Right ventricle myocardium inferior (tissue), 1 donor: ENCODE data around the gene GNGT2. TPM values are rescaled to one million over a fixed set of nuclear protein-coding genes. Genes with fewer than 3 reads are reported as not detected.

Experiments used
- ATAC-seq: fragments of 200-7000 bp; cut with Tn5 transposase; one replicate; pipeline ENCODE4 v1.9.1; 2020; ENCODE audit warnings: mild to moderate bottlenecking, moderate library complexity
- DNase-seq: peaks from one replicate; pipeline ENCODE4 v3.0.0; 2021; ENCODE audit errors: missing footprints
- intact Hi-C: fragments of 100-400 bp; cut with DNase I; formaldehyde crosslinking; loops from one replicate; pipeline ENCODE4 v1.11.0; 2022
- long read RNA-seq: library from polyadenylated mRNA; unstranded; transcript quantifications from one replicate; pipeline ENCODE4 v2.0.0, GENCODE V29; 2021
- total RNA-seq: library from RNA; stranded (reverse); fragmentation: NEBNext Ultra II Directional; extraction: Animal tissue kit (Norgen Biotek cat#: 25700); gene quantifications from one replicate; pipeline ENCODE4 v1.2.1, GENCODE V29; 2021
- donor health status: DM: no; HTN: yes; CAD: no; lungs with severe emphysema.

The GNGT2 gene
- 2.5 TPM for total RNA-seq
- long read RNA-seq, partial matches to known transcripts = 1 of 3 reads
- long read RNA-seq, other reads (novel, unspliced or antisense) = 1 of 3 reads

- DNase-seq (no peak), ATAC-seq (peak; percentile 52)
- intact Hi-C loops = no loop called here
Observed at GRCh38 chr17:49210158-49211029, at the start of gene GNGT2, which contains the start of gene ABI3. GNGT2 (minus strand) TSS chr17:49210574; CDS start chr17:49207422, 3,152 bp downstream. ABI3 (plus strand) TSS chr17:49210707; CDS start chr17:49210725, 18 bp downstream.

- no peak for ATAC-seq
- intact Hi-C loops = no loop called here
- no peak for DNase-seq
Observed at GRCh38 chr17:49259663-49260010, 49.3 kb upstream of the GNGT2 start.

- ATAC-seq = no peak
- no peak for DNase-seq
- intact Hi-C loops = no loop called here
Observed at GRCh38 chr17:49258394-49258793, 48.0 kb upstream of the GNGT2 start.

- intact Hi-C loops = no loop called here
- DNase-seq (no peak), ATAC-seq (no peak)
Observed at GRCh38 chr17:49255125-49255524, 44.8 kb upstream of the GNGT2 start.

GRCh38 chr17:49254066-49254465 lies 43.7 kb upstream of the GNGT2 start:
- ATAC-seq (no peak), DNase-seq (no peak)
- intact Hi-C loops = no loop called here

GRCh38 chr17:49252148-49252695 lies 41.8 kb upstream of the GNGT2 start:
- DNase-seq (peak; percentile 75), ATAC-seq (no peak)
- intact Hi-C loops = no loop called here

- ATAC-seq (no peak), DNase-seq (no peak)
- intact Hi-C loops = no loop called here
Observed at GRCh38 chr17:49249890-49250522, 39.6 kb upstream of the GNGT2 start.

GRCh38 chr17:49249292-49249794 lies 39.0 kb upstream of the GNGT2 start:
- intact Hi-C loops = no loop called here
- DNase-seq = no peak

GRCh38 chr17:49247944-49248343 lies 37.6 kb upstream of the GNGT2 start:
- intact Hi-C loops = no loop called here
- DNase-seq = no peak
- no peak for ATAC-seq

More at GRCh38 chr17:49249292-49249794, 39.0 kb upstream of the GNGT2 start:
- ATAC-seq = peak; percentile 67

GRCh38 chr17:49244839-49245238 lies 34.5 kb upstream of the GNGT2 start:
- ATAC-seq (no peak), DNase-seq (no peak)
- intact Hi-C loops = no loop called here

- DNase-seq (no peak), ATAC-seq (no peak)
- intact Hi-C loops = no loop called here
Observed at GRCh38 chr17:49242813-49243212, 32.4 kb upstream of the GNGT2 start.

- intact Hi-C loops = no loop called here
- ATAC-seq (no peak), DNase-seq (no peak)
Observed at GRCh38 chr17:49241692-49242397, 31.5 kb upstream of the GNGT2 start.

- ATAC-seq = no peak
- DNase-seq = no peak
- intact Hi-C loops = no loop called here
Observed at GRCh38 chr17:49241040-49241439, 30.7 kb upstream of the GNGT2 start.

- no peak for ATAC-seq
- intact Hi-C loops = no loop called here
Observed at GRCh38 chr17:49240619-49241018, 30.2 kb upstream of the GNGT2 start.

GRCh38 chr17:49239963-49240362 lies 29.6 kb upstream of the GNGT2 start:
- no peak for DNase-seq
- no peak for ATAC-seq
- intact Hi-C loops = no loop called here

More at GRCh38 chr17:49240619-49241018, 30.2 kb upstream of the GNGT2 start:
- no peak for DNase-seq

GRCh38 chr17:49235896-49236295 lies 25.5 kb upstream of the GNGT2 start:
- DNase-seq (no peak), ATAC-seq (no peak)
- intact Hi-C loops = no loop called here

- no peak for DNase-seq
- ATAC-seq = no peak
- intact Hi-C loops = no loop called here
Observed at GRCh38 chr17:49234509-49235080, 24.2 kb upstream of the GNGT2 start.

GRCh38 chr17:49231563-49231894 lies 21.2 kb upstream of the GNGT2 start:
- DNase-seq (no peak), ATAC-seq (no peak)
- intact Hi-C loops = no loop called here
